HEK293 (cell line): Measurements from ENCODE around the gene TMUB1.

Experiments
- GLI2 ChIP-seq: fragments of 450-650 bp; formaldehyde crosslinking; IDR thresholded peaks from 2 replicates; pipeline ENCODE4; 2017; ENCODE audit warnings: missing biosample characterization, missing genetic modification characterization, low read depth, borderline replicate concordance
- HIC1 ChIP-seq: fragments of 450-650 bp; formaldehyde crosslinking; IDR thresholded peaks from 2 replicates; pipeline ENCODE4 v1.5.1; 2016; ENCODE audit warnings: missing biosample characterization, missing genetic modification characterization
- INSM2 ChIP-seq: fragments of 450-650 bp; formaldehyde crosslinking; IDR thresholded peaks from 2 replicates; pipeline ENCODE4 v1.5.1; 2016; ENCODE audit warnings: missing biosample characterization, missing genetic modification characterization
- KLF7 ChIP-seq: fragments of 450-650 bp; formaldehyde crosslinking; IDR thresholded peaks from 2 replicates; pipeline ENCODE4 v1.5.1; 2016; ENCODE audit warnings: missing biosample characterization, missing genetic modification characterization, borderline replicate concordance
- KLF9 ChIP-seq: fragments of 450-650 bp; formaldehyde crosslinking; IDR thresholded peaks from 2 replicates; pipeline ENCODE4 v1.5.1; 2016; ENCODE audit warnings: missing biosample characterization, missing genetic modification characterization, low read depth
- PBX3 ChIP-seq: sonication (generic); formaldehyde crosslinking; IDR thresholded peaks from 2 replicates; pipeline ENCODE4 v1.8.1; 2022; ENCODE audit warnings: mild to moderate bottlenecking, moderate library complexity, missing genetic modification reagents
- PRDM10 ChIP-seq: fragments of 450-650 bp; formaldehyde crosslinking; IDR thresholded peaks from 2 replicates; pipeline ENCODE4 v1.5.1; 2016; ENCODE audit warnings: missing biosample characterization, missing genetic modification characterization
- TRIM28 ChIP-seq: IDR thresholded peaks from 2 replicates; pipeline ENCODE4 v1.6.1; 2011; ENCODE audit warnings: low read length, control low read depth, borderline replicate concordance
- ZBTB10 ChIP-seq: fragments of 450-650 bp; formaldehyde crosslinking; IDR thresholded peaks from 2 replicates; pipeline ENCODE4 v1.5.1; 2016; ENCODE audit warnings: missing biosample characterization, missing genetic modification characterization
- ZBTB48 ChIP-seq: fragments of 450-650 bp; formaldehyde crosslinking; IDR thresholded peaks from 2 replicates; pipeline ENCODE4 v1.5.1; 2016; ENCODE audit warnings: missing biosample characterization, missing genetic modification characterization
- ZBTB7A ChIP-seq: fragments of 450-650 bp; formaldehyde crosslinking; IDR thresholded peaks from 2 replicates; pipeline ENCODE4 v1.5.1; 2016; ENCODE audit warnings: low read depth, missing biosample characterization, missing genetic modification characterization
- ZFP41 ChIP-seq: fragments of 450-650 bp; formaldehyde crosslinking; IDR thresholded peaks from 2 replicates; pipeline ENCODE4 v1.5.1; 2016; ENCODE audit warnings: missing biosample characterization, missing genetic modification characterization, borderline replicate concordance
- ZNF121 ChIP-seq: fragments of 450-650 bp; formaldehyde crosslinking; IDR thresholded peaks from 2 replicates; pipeline ENCODE4 v1.5.1; 2016; ENCODE audit warnings: missing biosample characterization, missing genetic modification characterization
- ZNF132 ChIP-seq: fragments of 450-650 bp; formaldehyde crosslinking; IDR thresholded peaks from 2 replicates; pipeline ENCODE4 v1.5.1; 2017; ENCODE audit warnings: missing biosample characterization, missing genetic modification characterization, borderline replicate concordance
- ZNF174 ChIP-seq: fragments of 450-650 bp; formaldehyde crosslinking; IDR thresholded peaks from 2 replicates; pipeline ENCODE4 v1.5.0; 2017; ENCODE audit warnings: missing biosample characterization, mild to moderate bottlenecking, missing genetic modification characterization
- ZNF2 ChIP-seq: fragments of 450-650 bp; formaldehyde crosslinking; IDR thresholded peaks from 2 replicates; pipeline ENCODE4 v1.5.1; 2016; ENCODE audit warnings: missing biosample characterization, missing genetic modification characterization
- ZNF221 ChIP-seq: fragments of 450-650 bp; formaldehyde crosslinking; IDR thresholded peaks from 2 replicates; pipeline ENCODE4 v1.5.1; 2017; ENCODE audit warnings: missing biosample characterization, missing genetic modification characterization, borderline replicate concordance
- ZNF324 ChIP-seq: fragments of 450-650 bp; formaldehyde crosslinking; IDR thresholded peaks from 2 replicates; pipeline ENCODE4 v1.5.1; 2016; ENCODE audit warnings: missing biosample characterization, missing genetic modification characterization
- ZNF335 ChIP-seq: fragments of 450-650 bp; formaldehyde crosslinking; conservative IDR thresholded peaks from 2 replicates; pipeline ENCODE4 v1.5.1; 2016; ENCODE audit warnings: missing biosample characterization, missing genetic modification characterization
- ZNF423 ChIP-seq: fragments of 450-650 bp; formaldehyde crosslinking; IDR thresholded peaks from 2 replicates; pipeline ENCODE4 v1.5.1; 2016; ENCODE audit warnings: missing biosample characterization, missing genetic modification characterization
- ZNF48 ChIP-seq: fragments of 450-650 bp; formaldehyde crosslinking; IDR thresholded peaks from 2 replicates; pipeline ENCODE4 v1.5.1; 2016; ENCODE audit warnings: missing biosample characterization, missing genetic modification characterization
- ZNF514 ChIP-seq: fragments of 450-650 bp; formaldehyde crosslinking; IDR thresholded peaks from 2 replicates; pipeline ENCODE4 v1.5.1; 2016; ENCODE audit warnings: missing biosample characterization, missing genetic modification characterization
- ZNF555 ChIP-seq: fragments of 450-650 bp; formaldehyde crosslinking; conservative IDR thresholded peaks from 2 replicates; pipeline ENCODE4 v1.5.1; 2017; ENCODE audit warnings: missing biosample characterization, mild to moderate bottlenecking, missing genetic modification characterization, inconsistent platforms
- ZNF660 ChIP-seq: fragments of 450-650 bp; IDR thresholded peaks from 2 replicates; pipeline ENCODE4 v1.5.1; 2018; ENCODE audit warnings: missing biosample characterization, mild to moderate bottlenecking, missing genetic modification characterization
- ZNF692 ChIP-seq: fragments of 450-650 bp; formaldehyde crosslinking; IDR thresholded peaks from 2 replicates; pipeline ENCODE4 v1.5.1; 2016; ENCODE audit warnings: missing biosample characterization, missing genetic modification characterization
- ZNF707 ChIP-seq: fragments of 450-650 bp; formaldehyde crosslinking; IDR thresholded peaks from 2 replicates; pipeline ENCODE4 v1.5.1; 2016; ENCODE audit warnings: missing biosample characterization, missing genetic modification characterization

Gene TMUB1

GRCh38 chr7:151087245-151088018, 4.1 kb upstream of the TMUB1 start (continued):
- peak; percentile 78; the same call in 1 of the 2 replicates for TF ChIP-seq ZBTB10 (tag by site-specific recombination)
- TF ChIP-seq ZNF707 (tag by site-specific recombination) = no peak
- no peak for TF ChIP-seq PRDM10
- TF ChIP-seq KLF9 = peak; percentile 80
- peak; percentile 92 for TF ChIP-seq HIC1 (tag by site-specific recombination)
- TF ChIP-seq ZNF48 = no peak
- TF ChIP-seq ZNF324 (tag by site-specific recombination) = 0 out of 2 replicates have a peak, but pooled peaks have one; percentile 4
- 0 out of 2 replicates have a peak, but pooled peaks have one; percentile 24 for TF ChIP-seq ZFP41 (tag by site-specific recombination)
- no peak for TF ChIP-seq ZNF514 (tag by site-specific recombination)
- TF ChIP-seq INSM2 (tag by site-specific recombination) = no peak
- no peak for TF ChIP-seq GLI2 (tag by site-specific recombination)
- TF ChIP-seq ZNF2 = peak; percentile 28; the same call in 1 of the 2 replicates
- TF ChIP-seq ZNF692 = 0 out of 2 replicates have a peak, but pooled peaks have one; percentile 23
- TF ChIP-seq PBX3 (CRISPR knock-in tag) = peak; percentile 55; the same call in 1 of the 2 replicates
- TF ChIP-seq KLF7 (tag by site-specific recombination) = 0 out of 2 replicates have a peak, but pooled peaks have one; percentile 3
- TF ChIP-seq ZNF221 = no peak
- TF ChIP-seq ZBTB7A (tag by site-specific recombination) = peak; percentile 63
- TF ChIP-seq ZNF121 (tag by site-specific recombination) = peak; percentile 10; the same call in 1 of the 2 replicates
- peak; percentile 83 for TF ChIP-seq ZBTB48
- TF ChIP-seq ZNF335 (tag by site-specific recombination) = peak; percentile 96; the same call in 1 of the 2 replicates
- no peak for TF ChIP-seq ZNF555
- TF ChIP-seq ZNF660 (tag by site-specific recombination) = peak; percentile 36; the same call in 1 of the 2 replicates
- no peak for TF ChIP-seq TRIM28
- TF ChIP-seq ZNF174 (tag by site-specific recombination) = no peak
- TF ChIP-seq ZNF423 = 0 out of 2 replicates have a peak, but pooled peaks have one; percentile 43
- no peak for TF ChIP-seq ZNF132 (tag by site-specific recombination)
